A673 (cell line): ENCODE data around the gene DMRTC2. TPM values are rescaled to one million over a fixed set of nuclear protein-coding genes. Genes with fewer than 3 reads are reported as not detected.

Source experiments
- BruUV-seq: library from RNA; stranded (reverse); fragments of 400-500 nt; replicated peaks from 2 replicates; lab custom pipeline; 2021; lab: Mats Ljungman, UMichigan
- CTCF ChIA-PET: fragments of 300-600 bp; sonication (Branson Sonifier 250); formaldehyde crosslinking; loops from one replicate; lab custom pipeline; 2022; ENCODE audit warnings: antibody characterized with exemption; lab: Charles Lee
- POLR2A ChIA-PET: fragments of 300-600 bp; sonication (Branson Sonifier 250); formaldehyde crosslinking; loops from one replicate; lab custom pipeline; 2022; ENCODE audit warnings: antibody characterized with exemption; ENCODE audit not compliant: low non-redundant PET; lab: Charles Lee
- DNase-seq: peaks from one replicate; pipeline ENCODE4 v3.0.0-alpha.2; 2015; ENCODE audit warnings: low spot score
- H3K27ac ChIP-seq: fragments of 200-600 bp; sonication (generic); 2 replicates; pipeline ENCODE4 v1.5.1; 2016; ENCODE audit warnings: mixed run types, low read depth, mild to moderate bottlenecking, mixed read lengths, antibody characterized with exemption, low read length; ENCODE audit not compliant: poor library complexity, severe bottlenecking
- H3K27me3 ChIP-seq: fragments of 200-600 bp; sonication (generic); replicated peaks from 2 replicates; pipeline ENCODE4 v1.6.1; 2017; ENCODE audit warnings: mixed run types, low read depth, mild to moderate bottlenecking, mixed read lengths, antibody characterized with exemption, low read length; ENCODE audit not compliant: insufficient read depth, poor library complexity
- H3K36me3 ChIP-seq: fragments of 200-600 bp; sonication (generic); 2 replicates; pipeline ENCODE4 v1.6.1; 2016; ENCODE audit warnings: mixed run types, mild to moderate bottlenecking, mixed read lengths, antibody characterized with exemption, low read length; ENCODE audit not compliant: insufficient read depth, poor library complexity, severe bottlenecking
- H3K4me1 ChIP-seq: fragments of 200-600 bp; sonication (generic); 2 replicates; pipeline ENCODE4 v1.6.1; 2017; ENCODE audit warnings: mixed run types, mild to moderate bottlenecking, mixed read lengths, antibody characterized with exemption, low read length; ENCODE audit not compliant: insufficient read depth, poor library complexity, severe bottlenecking
- H3K4me3 ChIP-seq: fragments of 200-600 bp; sonication (generic); 2 replicates; pipeline ENCODE4 v1.5.1; 2016; ENCODE audit warnings: low read depth, mixed run types, mild to moderate bottlenecking, mixed read lengths, low read length; ENCODE audit not compliant: poor library complexity, severe bottlenecking
- H3K9me3 ChIP-seq: fragments of 200-600 bp; sonication (generic); 2 replicates; pipeline ENCODE4 v1.6.1; 2016; ENCODE audit warnings: mixed run types, low read depth, mild to moderate bottlenecking, mixed read lengths, antibody characterized with exemption, low read length; ENCODE audit not compliant: poor library complexity, severe bottlenecking
- CTCF ChIP-seq: fragments of 300-800, 200-600 bp; sonication (generic); conservative IDR thresholded peaks from 2 replicates; pipeline ENCODE4 v1.5.1; 2017; ENCODE audit warnings: low read depth, mild to moderate bottlenecking, antibody characterized with exemption, low read length, moderate library complexity, mixed read lengths
- EZH2 ChIP-seq: fragments of 200-600 bp; sonication (generic); IDR thresholded peaks from 2 replicates; pipeline ENCODE4 v1.6.1; 2017; ENCODE audit warnings: borderline replicate concordance, low read depth, mild to moderate bottlenecking, mixed read lengths, antibody characterized with exemption, low read length; ENCODE audit not compliant: poor library complexity, severe bottlenecking
- intact Hi-C: fragments of 100-400 bp; cut with micrococcal nuclease; formaldehyde crosslinking; loops from one replicate; pipeline ENCODE4 v1.10.0; 2022; ENCODE audit not compliant: unreplicated experiment
- total RNA-seq: library from RNA; stranded (reverse); gene quantifications from 2 replicates; pipeline ENCODE4 v1.2.3, GENCODE V29; 2021

DMRTC2 gene
- total RNA-seq, 1 experiment from 2014 or later: not detected

GRCh38 chr19:41883463-41883820, 38.6 kb downstream of the DMRTC2 start:
- no peak for DNase-seq
- POLR2A ChIA-PET: no interaction called here
- Histone ChIP-seq H3K27me3 (no peaks in the 10 kb centered on the region), H3K4me3 (peak overlapping the region; percentile 84), H3K9me3 (no peaks in the 10 kb centered on the region), H3K27ac (peak overlapping the region; percentile 91), H3K4me1 (peaks cover 72% of the 10 kb centered on the region), H3K36me3 (no peaks in the 10 kb centered on the region)
- intact Hi-C loops: loop anchor here (1.0 to 5.0 kb wide), 3 partner anchors 24 to 149 kb away; no protein-coding TSS in a partner anchor
- TF ChIP-seq EZH2 (no peak), CTCF (no peak)
- CTCF ChIA-PET: no interaction called here
- BruUV-seq: no TSS peak

- ChIA-PET POLR2A (no interaction called here), CTCF (interaction anchor here (1.0 kb wide), 1 partner anchor 11 kb away, joined by 6 read pairs; no protein-coding TSS in a partner anchor)
- intact Hi-C loops: loop anchor here (1.0 to 5.0 kb wide), 3 partner anchors 25 to 148 kb away; no protein-coding TSS in a partner anchor
- peak; percentile 99 for DNase-seq
- Histone ChIP-seq H3K4me3 (peak overlapping the region; percentile 84), H3K4me1 (peaks cover 65% of the 10 kb centered on the region), H3K9me3 (no peaks in the 10 kb centered on the region), H3K36me3 (peaks cover 1% of the 10 kb centered on the region), H3K27ac (peak overlapping the region; percentile 91), H3K27me3 (no peaks in the 10 kb centered on the region)
- BruUV-seq: TSS peak; percentile 77
- no peak for TF ChIP-seq CTCF
- no peak for TF ChIP-seq EZH2
Observed at GRCh38 chr19:41883821-41884733, 39.2 kb downstream of the DMRTC2 start.

GRCh38 chr19:41886761-41887710, 42.2 kb downstream of the DMRTC2 start:
- peak overlapping the region; percentile 81 for H3K27ac ChIP-seq
- H3K36me3 ChIP-seq: peaks cover 14% of the 10 kb centered on the region
- TF ChIP-seq EZH2 (no peak), CTCF (no peak)
- H3K27me3 ChIP-seq: no peaks in the 10 kb centered on the region
- peak overlapping the region; percentile 11 for H3K4me3 ChIP-seq
- ChIA-PET POLR2A (no interaction called here), CTCF (interaction anchor here (0.6 kb wide), 1 partner anchor 51 kb away, joined by 5 read pairs; no protein-coding TSS in a partner anchor)
- peak; percentile 75 for DNase-seq
- intact Hi-C loops: no loop called here
- H3K9me3 ChIP-seq: no peaks in the 10 kb centered on the region
- no TSS peak for BruUV-seq
- H3K4me1 ChIP-seq: peaks cover 41% of the 10 kb centered on the region
